Body of pancreas (tissue), 4 donors: ENCODE data around the gene TNFRSF11A. TPM values are rescaled to one million over a fixed set of nuclear protein-coding genes. Genes with fewer than 3 reads are reported as not detected.

Experiments used
- ATAC-seq: fragments of 150-250 bp; one replicate; pipeline ENCODE4 v1.9.1; 2016
- DNase-seq, 4 donors: peaks; one replicate each; pipeline ENCODE4 v3.0.0-alpha.2; 2019
- H3K27ac ChIP-seq, 4 donors: fragments of 200-600 bp; sonication (generic); 1 replicate in 3 of 4; 2 replicates in 1 of 4; pipeline versions ENCODE4 v1.5.1 to v1.6.1; 2016 to 2019; ENCODE audit warnings: mild to moderate bottlenecking in 1 of 4, mixed read lengths in 1 of 4, moderate library complexity in 1 of 4
- H3K27me3 ChIP-seq, 2 donors: fragments of 200-600 bp; sonication (generic); one replicate each; pipeline ENCODE4 v1.6.0; 2016; ENCODE audit warnings: mild to moderate bottlenecking in 1 of 2
- H3K36me3 ChIP-seq, 2 donors: fragments of 200-600 bp; sonication (generic); replicated peaks in 1 of 2; 2 replicates each; pipeline ENCODE4 v1.5.1; 2016; ENCODE audit warnings: low read depth in 2 of 2; ENCODE audit not compliant: insufficient read depth in 1 of 2
- H3K4me1 ChIP-seq: fragments of 200-600 bp; sonication (generic); one replicate; pipeline ENCODE4 v1.6.0; 2016
- H3K4me3 ChIP-seq, 2 donors: fragments of 200-600 bp; sonication (generic); 1 replicate in 1 of 2; 2 replicates in 1 of 2; pipeline ENCODE4 v1.5.1; 2016 to 2019
- H3K9me3 ChIP-seq, 3 donors: fragments of 200-600 bp; sonication (generic); 1 replicate in 2 of 3; 2 replicates in 1 of 3; pipeline ENCODE4 v1.5.1; 2016
- POLR2A ChIP-seq, 3 donors: fragments of 450-650 bp; IDR thresholded peaks; one replicate each; pipeline ENCODE4 v1.6.1; 2016; ENCODE audit warnings: antibody characterized with exemption in 3 of 3, mild to moderate bottlenecking in 2 of 3
- WGBS, 2 donors: methylation state at CpG; one replicate each; pipeline ENCODE4 v1.1.5; 2017; 5-methylcytosine and 5-hydroxymethylcytosine counted together
- intact Hi-C: fragments of 100-400 bp; cut with DNase I; formaldehyde crosslinking; loops from one replicate; pipeline ENCODE4 v1.15.1; 2023
- total RNA-seq, 2 donors: library from RNA; depleted of rRNA; stranded (reverse); fragments of >200 nt; gene quantifications; one replicate each; pipeline ENCODE4 v1.1.0, GENCODE V29; 2016
- TF ChIP-seq, protein P1 (sequence below), 7 experiments: fragments of 450-650 bp in 4 of 7; fragments of 200-600 bp in 3 of 7; sonication (generic) in 3 of 7; IDR thresholded peaks; one replicate each; pipeline ENCODE4 v1.5.1; 2016 to 2019; ENCODE audit warnings: antibody characterized with exemption in 7 of 7

The TNFRSF11A gene
- total RNA-seq, 2 donors from 2014 or later: 3.3 to 3.4 TPM

GRCh38 chr18:62321201-62321600, 3.9 kb upstream of the TNFRSF11A start:
- Histone ChIP-seq H3K4me3 (no peak overlapping the region), H3K4me1 (peaks cover 16% of the 10 kb centered on the region), H3K27me3 (no peaks in the 10 kb centered on the region), H3K9me3 (no peaks in the 10 kb centered on the region), H3K27ac (no peak overlapping the region), H3K36me3 (no peaks in the 10 kb centered on the region)
- DNase-seq (no peak), ATAC-seq (no peak)
- 47 to 54% methylated on average over 3 of the region's 3 CpGs for WGBS, 2 donors
- TF ChIP-seq, protein P1, sequence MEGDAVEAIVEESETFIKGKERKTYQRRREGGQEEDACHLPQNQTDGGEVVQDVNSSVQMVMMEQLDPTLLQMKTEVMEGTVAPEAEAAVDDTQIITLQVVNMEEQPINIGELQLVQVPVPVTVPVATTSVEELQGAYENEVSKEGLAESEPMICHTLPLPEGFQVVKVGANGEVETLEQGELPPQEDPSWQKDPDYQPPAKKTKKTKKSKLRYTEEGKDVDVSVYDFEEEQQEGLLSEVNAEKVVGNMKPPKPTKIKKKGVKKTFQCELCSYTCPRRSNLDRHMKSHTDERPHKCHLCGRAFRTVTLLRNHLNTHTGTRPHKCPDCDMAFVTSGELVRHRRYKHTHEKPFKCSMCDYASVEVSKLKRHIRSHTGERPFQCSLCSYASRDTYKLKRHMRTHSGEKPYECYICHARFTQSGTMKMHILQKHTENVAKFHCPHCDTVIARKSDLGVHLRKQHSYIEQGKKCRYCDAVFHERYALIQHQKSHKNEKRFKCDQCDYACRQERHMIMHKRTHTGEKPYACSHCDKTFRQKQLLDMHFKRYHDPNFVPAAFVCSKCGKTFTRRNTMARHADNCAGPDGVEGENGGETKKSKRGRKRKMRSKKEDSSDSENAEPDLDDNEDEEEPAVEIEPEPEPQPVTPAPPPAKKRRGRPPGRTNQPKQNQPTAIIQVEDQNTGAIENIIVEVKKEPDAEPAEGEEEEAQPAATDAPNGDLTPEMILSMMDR (IDR thresholded peaks at IDR 0.05): no peak
- no peak for TF ChIP-seq POLR2A (IDR thresholded peaks at IDR 0.05)
- intact Hi-C loops: no loop called here

DNA sequence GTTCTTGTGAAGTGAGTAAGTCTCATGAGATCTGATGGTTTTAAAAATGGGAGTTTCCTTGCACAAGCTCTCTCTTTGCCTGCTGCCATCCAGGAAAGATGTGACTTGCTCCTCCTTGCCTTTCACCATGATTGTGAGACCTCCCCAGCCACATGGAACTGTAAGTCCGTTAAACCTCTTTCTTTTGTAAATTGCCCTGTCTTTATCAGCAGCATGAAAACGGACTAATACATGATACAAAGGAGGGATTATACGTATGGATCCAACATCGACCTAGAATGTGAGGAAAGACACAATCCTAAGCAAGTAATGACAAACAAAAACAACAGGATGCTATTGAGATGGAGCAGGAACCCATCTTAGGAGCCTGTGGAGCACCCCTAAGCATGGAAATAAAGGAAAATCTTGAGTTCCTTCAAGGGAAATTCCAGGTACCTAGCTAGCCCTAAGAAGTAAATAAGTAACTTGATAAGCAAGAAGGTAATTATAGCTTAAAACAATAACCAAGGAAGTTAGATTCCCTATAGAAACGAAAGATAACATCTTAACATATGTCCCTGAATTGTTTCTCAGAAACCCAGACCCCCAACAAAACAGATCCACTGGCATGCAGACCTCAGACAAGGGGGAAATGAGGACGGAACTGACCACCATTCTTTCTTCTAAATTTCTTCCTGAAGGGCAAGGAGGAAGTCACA, 1.5 kb upstream of the TNFRSF11A start:
- TF ChIP-seq POLR2A (IDR thresholded peaks at IDR 0.05): no peak
- TF ChIP-seq, protein P1 (IDR thresholded peaks at IDR 0.05): no peak
- WGBS, 2 donors: 24 to 29% methylated on average over 6 of the region's 6 CpGs
- no peak for ATAC-seq
- peaks cover 33% of the 10 kb centered on the region for H3K4me1 ChIP-seq
- intact Hi-C loops: no loop called here
- no peaks in the 10 kb centered on the region for H3K9me3 ChIP-seq
- no peak for DNase-seq
- H3K27ac ChIP-seq: no peak overlapping the region
- no peaks in the 10 kb centered on the region for H3K27me3 ChIP-seq
- no peak overlapping the region for H3K4me3 ChIP-seq
- no peaks in the 10 kb centered on the region for H3K36me3 ChIP-seq

DNA sequence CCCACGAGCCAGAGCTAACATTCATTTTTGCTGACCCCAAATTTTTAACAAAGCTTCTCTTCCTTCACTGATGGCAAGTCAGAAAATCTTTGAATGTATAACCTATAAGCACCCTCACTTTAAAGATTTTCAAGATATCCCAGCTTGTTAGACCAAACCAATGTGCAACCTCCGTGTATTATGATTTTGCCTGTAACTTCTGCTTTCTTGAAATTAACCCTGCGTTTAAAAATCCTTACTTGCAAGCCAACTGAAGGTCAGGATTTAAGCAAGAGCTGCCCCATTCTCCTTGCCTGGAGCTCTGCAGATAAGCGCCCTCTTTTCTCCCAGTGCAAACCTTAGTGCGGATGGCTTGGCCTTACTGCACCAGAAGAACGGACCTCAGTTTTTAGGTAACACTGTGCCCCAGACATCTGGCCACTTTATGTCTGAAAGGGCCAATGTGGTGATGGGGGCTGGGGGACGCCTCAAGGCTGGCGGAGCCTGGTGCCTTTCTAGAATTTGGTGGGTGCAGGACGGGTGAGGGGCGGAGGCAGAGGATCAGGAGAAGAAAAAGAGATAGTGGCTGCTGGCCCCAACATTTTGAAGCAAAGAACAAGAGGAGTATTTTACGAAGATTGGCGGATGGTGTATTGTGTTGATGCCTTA, 805 bp upstream of the TNFRSF11A start:
- no peak for DNase-seq
- ATAC-seq: no peak
- Histone ChIP-seq H3K27ac (peak overlapping the region in 1 of 4 donors; percentile 34), H3K36me3 (no peaks in the 10 kb centered on the region), H3K9me3 (no peaks in the 10 kb centered on the region), H3K4me1 (peaks cover 33% of the 10 kb centered on the region), H3K4me3 (no peak overlapping the region), H3K27me3 (no peaks in the 10 kb centered on the region)
- intact Hi-C loops: no loop called here
- no peak for TF ChIP-seq POLR2A (IDR thresholded peaks at IDR 0.05)
- TF ChIP-seq, protein P1 (IDR thresholded peaks at IDR 0.05): no peak
- WGBS, 2 donors: 43 to 48% methylated on average over 12 of the region's 12 CpGs

- intact Hi-C loops: no loop called here
- ATAC-seq (peak; percentile 10), DNase-seq (peak in 2 of 4 donors; percentile 24 to 34)
- Histone ChIP-seq H3K4me1 (peaks cover 33% of the 10 kb centered on the region), H3K27me3 (no peaks in the 10 kb centered on the region), H3K9me3 (no peaks in the 10 kb centered on the region), H3K27ac (no peak overlapping the region), H3K36me3 (no peaks in the 10 kb centered on the region), H3K4me3 (peak overlapping the region; percentile 34 to 40)
- no peak for TF ChIP-seq POLR2A (IDR thresholded peaks at IDR 0.05)
- TF ChIP-seq, protein P1 (IDR thresholded peaks at IDR 0.05): peak in 1 of 7 experiments; percentile 1
- 3 to 4% methylated on average over 23 to 43 of the region's 45 CpGs for WGBS, 2 donors
These were observed 916 bp downstream of the TNFRSF11A start for GRCh38 chr18:62325806-62326645.
